ENCODE measurements around the gene SCP2. TPM values are rescaled to one million over a fixed set of nuclear protein-coding genes. Genes with fewer than 3 reads are reported as not detected.

The SCP2 gene
- total and polyA plus RNA-seq, 4 donors = 85.6 to 157 (median 128) TPM

DNA sequence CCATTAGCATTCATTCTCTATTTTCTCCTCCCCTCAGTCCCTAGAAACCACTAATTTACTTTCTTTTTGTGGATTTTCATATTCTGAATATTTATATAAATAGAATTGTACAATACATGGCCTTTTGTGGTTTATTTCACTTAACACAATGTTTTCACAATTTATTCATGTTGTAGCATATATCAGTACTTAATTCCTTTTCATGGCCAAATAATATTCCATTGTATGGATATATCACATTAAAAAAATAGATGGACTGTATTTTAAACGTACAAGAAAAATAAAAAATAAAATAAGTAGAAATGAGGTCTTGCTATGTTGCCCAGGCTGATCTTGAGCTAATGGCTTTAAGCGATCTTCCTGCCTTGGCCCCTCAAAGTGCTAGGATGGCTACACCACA, 25.0 kb downstream of the SCP2 start:
- no peaks in the 10 kb centered on the region for H3K9me3 ChIP-seq (ENCODE audit: control insufficient read depth in 4 of 4, insufficient read depth in 3 of 4, low read length in 3 of 4)
- no peak overlapping the region for H3K4me3 ChIP-seq
- peaks cover 0 to 6% (median 0%) of the 10 kb centered on the region in 5 donors for H3K4me1 ChIP-seq (ENCODE audit: control insufficient read depth in 5 of 5, insufficient read depth in 5 of 5, low read length in 5 of 5)
- no peak for TF ChIP-seq CTCF (IDR thresholded peaks at IDR 0.05; ENCODE audit: control extremely low read depth, extremely low read depth)
- 96 to 97% methylated on average over 2 of the region's 2 CpGs for WGBS, 2 donors
- H3K27ac ChIP-seq (ENCODE audit: low read depth in 1 of 2, low read length in 1 of 2) = no peak overlapping the region
- DNase-seq (no peak), ATAC-seq (ENCODE audit: insufficient read depth, low FRiP score) (no peak)
- H3K27me3 ChIP-seq (ENCODE audit: control insufficient read depth in 3 of 3, insufficient read depth in 3 of 3, low read length in 2 of 3) = no peaks in the 10 kb centered on the region
- peaks cover under 1 to 4% (median 2%) of the 10 kb centered on the region in 4 donors for H3K36me3 ChIP-seq (ENCODE audit: control insufficient read depth in 4 of 4, insufficient read depth in 4 of 4, low read length in 4 of 4)
- no peak overlapping the region for H3K9ac ChIP-seq (ENCODE audit: insufficient read depth in 1 of 2, low read length in 2 of 2)

DNA sequence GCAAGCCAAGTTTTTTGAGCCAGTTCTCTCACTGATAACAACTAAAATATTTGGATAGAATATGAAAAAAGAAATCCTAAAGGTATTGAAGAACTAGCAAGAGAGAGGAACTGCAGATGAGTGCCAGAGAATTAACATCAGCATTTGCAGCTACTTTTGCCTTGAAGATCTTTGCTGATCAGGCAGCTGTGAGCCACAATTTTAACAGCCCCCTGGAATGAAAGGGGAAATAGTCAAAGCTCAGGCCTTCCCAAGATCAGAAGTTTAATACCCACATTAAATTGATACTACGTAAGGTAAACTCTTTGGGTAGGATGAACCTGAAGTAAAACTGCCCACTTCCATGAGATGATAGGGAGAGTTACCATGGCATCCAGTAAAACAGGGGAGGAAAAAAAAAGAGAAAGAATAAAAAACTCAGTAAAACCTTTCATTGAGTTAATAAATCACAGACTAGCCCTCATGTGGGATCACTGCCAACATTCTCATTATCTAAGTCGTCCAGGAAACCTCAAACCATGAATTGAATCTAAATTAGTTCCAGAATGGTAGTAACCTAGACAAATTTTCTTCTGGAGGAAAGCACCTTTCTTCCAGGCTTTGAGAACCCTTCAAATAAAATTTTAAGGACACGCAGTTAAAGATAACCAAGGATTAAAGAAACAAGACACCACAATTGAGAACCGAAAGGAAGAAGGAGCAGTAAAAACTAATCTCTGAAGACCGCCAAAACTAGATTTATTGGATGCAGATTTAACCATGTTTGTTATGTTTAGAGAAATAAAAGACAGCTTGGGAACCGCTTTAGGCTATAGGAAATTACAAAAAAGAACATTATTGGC, 28.3 kb downstream of the SCP2 start:
- Histone ChIP-seq H3K27ac (ENCODE audit: low read depth in 1 of 2, low read length in 1 of 2) (no peak overlapping the region), H3K4me1 (ENCODE audit: control insufficient read depth in 5 of 5, insufficient read depth in 5 of 5, low read length in 5 of 5) (peaks cover 0 to 6% (median 0%) of the 10 kb centered on the region in 5 donors), H3K9ac (ENCODE audit: insufficient read depth in 1 of 2, low read length in 2 of 2) (no peak overlapping the region), H3K9me3 (ENCODE audit: control insufficient read depth in 4 of 4, insufficient read depth in 3 of 4, low read length in 3 of 4) (no peaks in the 10 kb centered on the region), H3K27me3 (ENCODE audit: control insufficient read depth in 3 of 3, insufficient read depth in 3 of 3, low read length in 2 of 3) (no peaks in the 10 kb centered on the region), H3K36me3 (ENCODE audit: control insufficient read depth in 4 of 4, insufficient read depth in 4 of 4, low read length in 4 of 4) (peaks cover 0 to 4% (median 2%) of the 10 kb centered on the region in 4 donors), H3K4me3 (no peak overlapping the region)
- 47 to 55% methylated on average over 6 of the region's 6 CpGs for WGBS, 2 donors
- ATAC-seq (ENCODE audit: insufficient read depth, low FRiP score) (no peak), DNase-seq (peak in 2 of 3 donors; percentile 59 to 67)
- TF ChIP-seq CTCF (IDR thresholded peaks at IDR 0.05; ENCODE audit: control extremely low read depth, extremely low read depth) = no peak

DNA sequence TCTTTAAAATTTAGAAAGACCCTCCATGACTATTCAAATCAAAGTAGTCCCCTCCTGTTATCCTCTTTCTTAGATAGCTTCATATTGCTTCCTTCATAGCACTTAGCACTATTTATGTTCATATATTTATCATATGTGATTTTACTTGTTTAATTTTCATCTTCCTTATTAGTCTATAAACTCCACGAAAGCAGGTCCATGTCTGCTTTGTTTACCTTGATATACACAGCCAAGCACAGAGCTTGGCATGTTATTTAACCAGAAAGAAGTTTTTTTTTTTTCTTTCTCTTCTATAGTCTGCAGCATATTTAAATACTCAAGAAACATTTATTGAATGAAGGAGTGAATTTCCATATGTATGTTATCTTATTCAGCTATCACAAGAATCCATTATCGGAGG, 36.0 kb downstream of the SCP2 start:
- no peak overlapping the region for H3K4me3 ChIP-seq
- WGBS, 2 donors = 89 to 92% methylated on average over 2 of the region's 2 CpGs
- ATAC-seq (ENCODE audit: insufficient read depth, low FRiP score) = no peak
- no peaks in the 10 kb centered on the region for H3K27me3 ChIP-seq (ENCODE audit: control insufficient read depth in 3 of 3, insufficient read depth in 3 of 3, low read length in 2 of 3)
- peaks cover 0 to 11% (median 8%) of the 10 kb centered on the region in 4 donors for H3K36me3 ChIP-seq (ENCODE audit: control insufficient read depth in 4 of 4, insufficient read depth in 4 of 4, low read length in 4 of 4)
- no peak overlapping the region for H3K27ac ChIP-seq (ENCODE audit: low read depth in 1 of 2, low read length in 1 of 2)
- H3K4me1 ChIP-seq (ENCODE audit: control insufficient read depth in 5 of 5, insufficient read depth in 5 of 5, low read length in 5 of 5) = no peaks in the 10 kb centered on the region
- DNase-seq = no peak
- TF ChIP-seq CTCF (IDR thresholded peaks at IDR 0.05; ENCODE audit: control extremely low read depth, extremely low read depth) = no peak
- no peak overlapping the region for H3K9ac ChIP-seq (ENCODE audit: insufficient read depth in 1 of 2, low read length in 2 of 2)
- no peaks in the 10 kb centered on the region for H3K9me3 ChIP-seq (ENCODE audit: control insufficient read depth in 4 of 4, insufficient read depth in 3 of 4, low read length in 3 of 4)
